Mesothelial cell of epicardium (in vitro differentiated cells): Measurements from ENCODE around the gene HOXD3. TPM values are rescaled to one million over a fixed set of nuclear protein-coding genes. Genes with fewer than 3 reads are reported as not detected.

Source experiments
- DNase-seq, 2 experiments: peaks; one replicate each; pipeline ENCODE4 v3.0.0; 2021; ENCODE audit warnings: low spot score in 2 of 2; ENCODE audit not compliant: unreplicated experiment in 2 of 2
- H3K27ac Mint-ChIP-seq: 2 replicates; pipeline ENCODE4 v1.8.0; 2021; ENCODE audit warnings: mixed read lengths
- H3K27me3 Mint-ChIP-seq: 2 replicates; pipeline ENCODE4 v1.8.0; 2021; ENCODE audit warnings: low read depth, mixed read lengths
- H3K36me3 Mint-ChIP-seq: 2 replicates; pipeline ENCODE4 v1.8.0; 2021; ENCODE audit warnings: mixed read lengths
- H3K4me1 Mint-ChIP-seq: 2 replicates; pipeline ENCODE4 v1.8.0; 2021; ENCODE audit warnings: mixed read lengths
- H3K4me3 Mint-ChIP-seq: 2 replicates; pipeline ENCODE4 v1.8.0; 2021; ENCODE audit warnings: mild to moderate bottlenecking, moderate library complexity, mixed read lengths
- H3K9me3 Mint-ChIP-seq: 2 replicates; pipeline ENCODE4 v1.8.0; 2021; ENCODE audit warnings: mixed read lengths
- CTCF ChIP-seq: fragments of 200-600 bp; sonication (generic); IDR thresholded peaks from one replicate; pipeline ENCODE4 v1.5.0; 2021; ENCODE audit warnings: antibody characterized with exemption; ENCODE audit not compliant: unreplicated experiment
- total RNA-seq: library from RNA; stranded (reverse); gene quantifications from 3 replicates; pipeline ENCODE4 v1.2.1, GENCODE V29; 2021

Gene HOXD3
- total RNA-seq, 1 donor from 2014 or later = 1.1 TPM

- no peak for DNase-seq
- H3K9me3 Mint-ChIP-seq = no peaks in the 10 kb centered on the region
- TF ChIP-seq CTCF = no peak
- no peaks in the 10 kb centered on the region for H3K36me3 Mint-ChIP-seq
- peaks cover 16% of the 10 kb centered on the region for H3K4me1 Mint-ChIP-seq
- peak overlapping the region; percentile 33 for H3K4me3 Mint-ChIP-seq
- H3K27ac Mint-ChIP-seq = no peak overlapping the region
- H3K27me3 Mint-ChIP-seq = peaks cover 97% of the 10 kb centered on the region
These were observed 8.4 kb downstream of the HOXD3 start for GRCh38 chr2:176165370-176166050.

- H3K9me3 Mint-ChIP-seq = no peaks in the 10 kb centered on the region
- H3K27ac Mint-ChIP-seq = no peak overlapping the region
- peaks cover 16% of the 10 kb centered on the region for H3K4me1 Mint-ChIP-seq
- H3K27me3 Mint-ChIP-seq = peaks cover 97% of the 10 kb centered on the region
- TF ChIP-seq CTCF = no peak
- no peak for DNase-seq
- no peaks in the 10 kb centered on the region for H3K36me3 Mint-ChIP-seq
- no peak overlapping the region for H3K4me3 Mint-ChIP-seq
These were observed 9.2 kb downstream of the HOXD3 start for GRCh38 chr2:176166272-176166671.

GRCh38 chr2:176167398-176167797, 10.3 kb downstream of the HOXD3 start:
- Mint-ChIP-seq H3K9me3 (no peaks in the 10 kb centered on the region), H3K4me1 (peaks cover 18% of the 10 kb centered on the region), H3K4me3 (no peak overlapping the region), H3K27me3 (peaks cover 97% of the 10 kb centered on the region), H3K36me3 (no peaks in the 10 kb centered on the region), H3K27ac (no peak overlapping the region)
- TF ChIP-seq CTCF = no peak
- DNase-seq = no peak

GRCh38 chr2:176169181-176169580, 12.1 kb downstream of the HOXD3 start:
- no peaks in the 10 kb centered on the region for H3K36me3 Mint-ChIP-seq
- no peak overlapping the region for H3K4me3 Mint-ChIP-seq
- peaks cover 98% of the 10 kb centered on the region for H3K27me3 Mint-ChIP-seq
- no peaks in the 10 kb centered on the region for H3K9me3 Mint-ChIP-seq
- peaks cover 17% of the 10 kb centered on the region for H3K4me1 Mint-ChIP-seq
- DNase-seq = no peak
- H3K27ac Mint-ChIP-seq = no peak overlapping the region
- no peak for TF ChIP-seq CTCF

GRCh38 chr2:176169711-176170110, 12.6 kb downstream of the HOXD3 start:
- H3K27me3 Mint-ChIP-seq = peaks cover 98% of the 10 kb centered on the region
- TF ChIP-seq CTCF = no peak
- H3K9me3 Mint-ChIP-seq = no peaks in the 10 kb centered on the region
- DNase-seq = no peak
- H3K36me3 Mint-ChIP-seq = no peaks in the 10 kb centered on the region
- no peak overlapping the region for H3K27ac Mint-ChIP-seq
- H3K4me3 Mint-ChIP-seq = no peak overlapping the region
- peaks cover 15% of the 10 kb centered on the region for H3K4me1 Mint-ChIP-seq
